GM21360 (cell line): ENCODE data around the gene GALR2.

Experiments used
- ATAC-seq: cut with Tn5 transposase; IDR thresholded peaks from one replicate; pipeline ENCODE4 v1.9.1; 2021; ENCODE audit warnings: mild to moderate bottlenecking, moderate library complexity; ENCODE audit not compliant: unreplicated experiment

GALR2 gene

DNA sequence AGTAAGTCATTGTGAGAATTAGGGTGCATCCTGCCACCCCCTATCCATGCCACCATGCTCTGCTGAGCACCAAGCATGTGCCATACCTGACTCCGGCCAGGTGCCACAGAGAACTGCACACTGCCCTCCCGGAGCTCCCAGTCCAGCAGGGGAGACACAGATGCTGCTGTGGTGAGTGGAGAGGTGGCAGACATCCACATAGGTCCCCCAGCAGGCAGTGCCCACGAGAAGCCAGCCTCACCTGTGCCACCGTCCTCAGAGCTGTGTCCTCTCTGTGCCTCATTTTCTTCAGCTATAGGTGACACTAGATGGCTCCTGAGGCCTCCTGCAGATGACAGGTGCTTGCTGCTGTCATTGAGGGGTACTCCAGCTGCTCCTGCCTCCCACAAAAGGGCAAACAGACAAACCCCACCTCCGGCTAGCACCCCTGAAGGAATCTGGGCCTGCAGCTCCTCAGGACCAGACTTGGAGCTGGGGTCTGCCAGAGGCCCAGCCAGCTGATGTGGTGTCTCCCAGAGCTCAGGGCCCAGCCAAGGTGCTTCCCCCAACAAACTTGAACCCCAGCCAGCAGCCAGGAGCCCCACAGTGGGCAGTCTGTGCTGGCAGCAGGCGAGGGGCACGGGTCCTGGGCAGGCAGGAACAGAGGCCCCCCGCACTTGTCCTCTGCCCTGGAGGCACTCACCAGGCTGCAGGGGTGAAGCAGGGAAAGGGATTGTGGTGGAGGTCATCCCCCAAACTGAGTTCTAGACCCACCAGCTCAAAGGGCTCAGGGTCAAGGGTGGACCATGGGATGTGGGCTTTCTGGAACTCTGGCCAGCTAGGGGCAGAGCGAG lies 49.4 kb downstream of the GALR2 start:
- no peak for ATAC-seq

GRCh38 chr17:76124582-76125390 lies 50.2 kb downstream of the GALR2 start:
- ATAC-seq = no peak

DNA sequence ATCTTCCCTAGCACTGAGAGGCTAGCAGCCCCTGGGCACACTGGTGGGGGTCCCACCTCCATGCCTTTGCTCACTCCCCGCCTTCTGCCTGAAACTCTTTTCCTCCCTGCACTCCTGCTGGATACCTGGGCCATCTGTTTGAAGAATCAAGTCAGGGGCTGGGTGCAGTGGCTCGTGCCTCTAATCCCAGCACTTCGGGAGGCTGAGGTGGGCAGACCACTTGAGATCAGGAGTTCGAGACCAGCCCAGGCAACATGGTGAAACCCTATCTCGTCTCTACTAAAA lies 50.8 kb downstream of the GALR2 start:
- no peak for ATAC-seq

- ATAC-seq = no peak
Observed at GRCh38 chr17:76125922-76126321, 51.3 kb downstream of the GALR2 start.
